Activated T-helper 9 cell treated with anti-CD3 and anti-CD28 coated beads, Interleukin-2, amount 50 U/mL, for 16 hours (primary cell): Measurements from ENCODE around the gene EPB41L2.
"Not testable (repeated sequence)": the region's sequence is repeated elsewhere in the genome, so short reads cannot be mapped to it uniquely, and the experiment has no call there.

Experiments
- DNase-seq: peaks from one replicate; pipeline ENCODE4 v3.0.0-alpha.2; 2020; ENCODE audit warnings: low read depth

The EPB41L2 gene

GRCh38 chr6:131003488-131004386 is 59.3 kb downstream of the EPB41L2 start:
- no peak for DNase-seq

- no peak for DNase-seq
These were observed 60.4 kb downstream of the EPB41L2 start for GRCh38 chr6:131002661-131002980.

DNA sequence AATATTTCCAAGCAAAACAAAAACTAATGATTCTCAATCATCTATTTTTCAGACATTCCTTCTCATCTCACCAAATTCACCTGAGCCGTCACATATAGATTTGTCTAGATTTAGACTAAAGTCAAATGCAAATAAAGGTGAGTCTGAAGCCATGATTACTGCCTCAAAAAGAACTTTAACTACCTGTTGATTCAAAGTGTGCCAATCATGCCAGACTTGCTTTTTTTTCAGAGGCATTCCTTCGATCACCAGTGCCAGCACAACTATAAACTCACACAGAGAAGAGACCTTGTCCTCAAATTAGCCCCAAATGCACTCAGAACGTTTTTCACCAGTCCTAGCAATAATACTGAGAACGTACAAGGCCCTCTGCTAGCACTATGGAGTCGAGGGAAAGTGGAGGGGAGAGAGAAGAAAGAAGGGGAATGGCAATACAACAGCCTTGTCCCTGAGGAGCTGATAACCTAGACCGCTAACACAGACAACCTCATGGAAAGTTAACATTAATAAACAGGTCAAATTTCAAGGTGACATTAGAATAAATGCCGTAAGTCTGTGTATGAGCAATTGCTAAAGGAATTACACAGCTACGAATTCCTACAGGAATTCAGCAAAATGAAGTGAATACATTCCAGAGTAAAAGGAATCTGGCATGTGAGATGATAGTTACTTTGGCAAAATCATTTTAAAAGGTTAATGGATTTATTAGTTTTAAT is 60.9 kb downstream of the EPB41L2 start:
- no peak for DNase-seq

DNA sequence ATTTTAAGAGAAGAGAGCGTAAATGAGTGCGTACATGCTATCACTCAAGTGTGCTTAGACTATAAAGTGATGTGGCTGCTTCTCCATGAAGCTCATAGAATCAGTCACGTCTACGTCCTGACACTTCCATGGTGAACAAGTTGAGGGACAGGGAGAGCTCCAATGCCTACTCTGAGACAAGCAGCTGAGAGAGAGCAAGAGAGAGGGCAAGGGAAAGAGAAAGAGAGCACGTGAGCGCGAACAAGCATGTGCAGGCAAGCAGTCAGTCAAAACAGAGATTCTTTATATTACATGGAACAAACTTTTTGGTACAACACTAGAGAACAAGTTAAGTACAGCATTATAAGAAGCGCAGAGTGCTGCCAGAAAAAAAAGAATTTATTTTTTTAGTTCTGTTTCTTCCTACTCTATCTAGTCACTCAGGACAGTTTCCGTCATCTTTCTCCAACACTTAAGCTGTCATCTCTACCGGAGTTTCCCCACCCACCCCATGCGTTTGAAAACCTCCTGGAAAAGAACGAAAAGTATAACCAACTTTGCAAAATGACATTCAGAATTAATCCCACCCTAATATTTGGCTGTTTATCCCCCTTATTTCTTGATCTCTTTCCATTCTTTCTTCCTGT is 61.8 kb downstream of the EPB41L2 start:
- no peak for DNase-seq

DNA sequence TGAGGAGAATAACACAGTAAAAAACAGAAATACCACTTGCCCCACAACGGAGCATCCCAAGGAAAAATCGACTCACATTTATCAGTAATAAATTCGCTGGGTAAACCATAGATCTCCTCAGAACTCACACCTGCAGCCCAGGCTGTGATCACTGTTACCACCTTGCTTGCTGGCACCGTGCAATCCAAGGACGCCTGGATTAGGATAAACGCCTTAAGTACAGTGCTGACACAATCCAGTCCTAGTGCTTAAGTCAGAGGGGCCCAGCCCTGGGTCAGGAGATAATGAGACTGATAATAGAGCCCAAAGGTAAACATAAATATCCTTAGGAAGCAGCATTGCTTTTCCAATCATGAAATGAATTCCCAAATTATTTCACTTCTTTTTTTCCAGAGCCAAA is 62.5 kb downstream of the EPB41L2 start:
- DNase-seq = no peak

- no peak for DNase-seq
These were observed 65.8 kb downstream of the EPB41L2 start for GRCh38 chr6:130997061-130997753.

DNA sequence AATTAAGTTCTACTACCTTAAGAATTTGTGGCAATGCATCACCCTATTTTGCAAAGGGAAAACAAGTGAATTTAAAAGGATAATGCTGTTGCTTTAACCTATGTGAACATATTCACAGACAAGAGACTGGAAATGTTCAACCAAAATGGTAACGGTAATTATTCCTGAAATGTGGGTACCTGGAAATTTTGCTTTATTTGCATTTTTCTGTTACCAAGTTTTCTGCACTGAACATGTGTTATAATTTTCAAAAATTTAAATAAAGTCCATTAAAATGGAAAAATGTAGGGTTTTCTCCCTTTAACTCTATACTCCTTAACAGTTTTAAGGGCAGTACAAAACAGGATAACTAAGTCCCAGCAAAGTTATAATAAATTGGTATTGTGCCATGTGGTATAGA is 66.4 kb downstream of the EPB41L2 start:
- no peak for DNase-seq

GRCh38 chr6:130995783-130996447 is 67.1 kb downstream of the EPB41L2 start:
- DNase-seq = no peak

GRCh38 chr6:130994319-130995097 is 68.5 kb downstream of the EPB41L2 start:
- no peak for DNase-seq

GRCh38 chr6:130993292-130993765 is 69.7 kb downstream of the EPB41L2 start:
- DNase-seq = no peak

DNA sequence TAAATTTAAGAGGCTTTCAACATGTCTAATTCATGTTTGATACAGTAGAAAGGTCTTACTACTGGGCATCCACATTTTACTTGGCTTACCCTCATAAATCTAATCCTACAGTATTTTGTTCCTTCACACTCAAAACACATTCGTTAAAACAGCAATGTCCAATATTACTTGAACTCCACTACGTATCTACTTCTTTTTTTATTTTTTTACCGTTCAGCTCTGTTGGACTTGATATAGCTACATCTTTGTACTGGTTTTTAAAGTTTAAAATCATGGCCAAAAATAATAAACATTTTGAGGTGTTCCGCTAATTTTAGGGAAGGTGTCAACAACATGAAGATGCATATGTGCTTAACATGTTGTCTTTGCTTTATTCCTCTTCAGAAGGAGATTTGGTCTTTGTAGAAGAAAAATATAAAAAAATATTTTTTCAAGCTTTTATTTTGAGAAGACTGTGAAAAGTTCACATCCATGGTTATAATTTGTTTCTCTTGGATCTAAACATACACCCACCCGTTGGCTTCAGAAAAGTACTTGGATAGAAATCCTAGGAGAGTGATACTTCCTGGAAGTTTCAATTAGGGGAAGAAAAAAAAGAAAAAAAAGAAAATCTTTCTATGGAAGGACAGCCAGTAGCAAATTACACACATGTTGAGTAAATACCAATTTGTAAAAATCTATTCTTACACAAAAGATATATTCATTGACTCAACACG is 71.5 kb downstream of the EPB41L2 start:
- no peak for DNase-seq

- DNase-seq = not testable (repeated sequence)
These were observed 75.5 kb downstream of the EPB41L2 start for GRCh38 chr6:130987539-130987938.

DNA sequence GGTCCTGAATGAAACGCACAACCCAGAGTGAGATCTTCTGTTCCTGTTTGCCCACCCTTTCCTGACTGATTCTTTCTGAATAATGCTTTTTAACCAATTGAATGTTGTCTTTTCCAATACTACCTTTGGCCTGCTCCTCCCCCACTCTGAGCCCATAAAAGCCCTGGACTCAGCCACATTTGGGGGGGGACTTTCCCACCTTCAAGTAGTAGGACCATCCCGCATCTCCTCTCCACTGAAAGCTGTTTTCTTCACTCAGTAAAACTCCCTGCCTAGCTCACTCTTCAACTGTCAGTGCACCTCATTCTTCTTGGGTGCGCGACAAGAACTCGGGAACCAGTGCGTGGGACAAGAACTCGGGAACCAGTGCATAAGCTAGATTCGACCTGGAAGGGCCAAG is 77.9 kb downstream of the EPB41L2 start:
- no peak for DNase-seq

GRCh38 chr6:130982941-130983456 is 80.0 kb downstream of the EPB41L2 start:
- DNase-seq = no peak

GRCh38 chr6:130982135-130982534 is 80.9 kb downstream of the EPB41L2 start:
- no peak for DNase-seq

DNA sequence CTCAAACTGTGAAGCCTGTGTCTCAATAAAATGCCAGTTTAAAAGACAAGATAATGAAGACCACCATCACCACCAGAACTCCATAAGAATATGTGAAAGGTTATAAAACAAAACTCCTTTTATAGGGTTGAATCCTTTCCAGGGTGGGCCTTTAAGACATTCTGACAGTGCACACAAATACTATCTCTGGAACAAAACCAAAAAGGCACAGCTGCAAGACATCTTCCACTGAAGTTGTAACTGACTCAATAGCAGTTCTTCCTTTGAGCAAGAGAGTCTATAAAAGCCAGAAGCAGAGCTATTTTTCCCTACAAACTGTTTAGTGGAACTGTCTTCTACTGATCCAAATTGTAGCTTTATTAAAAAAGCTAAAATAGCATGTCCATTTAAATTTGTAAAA is 81.6 kb downstream of the EPB41L2 start:
- DNase-seq = no peak

DNA sequence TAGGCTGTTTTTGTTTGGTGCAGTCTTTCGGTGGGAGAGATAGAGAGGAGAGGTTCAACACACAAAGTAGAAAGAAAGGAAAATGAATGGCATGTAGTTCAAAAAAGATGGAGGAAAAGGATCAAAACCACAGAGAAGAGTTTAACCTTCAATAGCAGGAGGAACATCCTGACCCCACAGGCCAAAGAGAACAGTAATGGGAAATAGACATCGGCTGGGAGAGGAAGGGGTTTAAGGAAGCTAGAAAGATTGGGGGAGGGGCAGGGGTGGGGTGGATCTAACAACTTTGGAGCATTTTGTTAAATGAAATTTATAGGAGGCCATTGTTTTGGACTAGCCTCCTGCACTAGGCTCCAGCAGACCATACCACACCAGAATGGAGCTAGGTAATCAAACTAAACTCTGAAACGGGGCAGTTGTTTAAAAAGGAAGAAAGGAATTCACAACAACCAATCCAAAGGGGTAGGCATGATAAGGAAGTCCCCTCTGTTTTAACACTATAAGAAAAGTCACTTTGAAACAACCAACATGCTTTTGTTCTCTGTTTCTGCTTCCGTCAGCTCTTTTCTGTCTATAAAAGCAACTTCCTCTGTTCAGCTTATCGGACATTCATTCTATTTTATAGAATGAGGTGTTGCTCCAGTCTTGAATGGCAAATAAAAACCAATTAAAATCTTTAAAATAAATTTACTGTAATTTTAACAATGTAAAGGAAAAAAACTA is 82.6 kb downstream of the EPB41L2 start:
- no peak for DNase-seq

- DNase-seq = no peak
These were observed 84.2 kb downstream of the EPB41L2 start for GRCh38 chr6:130978660-130979396.

DNA sequence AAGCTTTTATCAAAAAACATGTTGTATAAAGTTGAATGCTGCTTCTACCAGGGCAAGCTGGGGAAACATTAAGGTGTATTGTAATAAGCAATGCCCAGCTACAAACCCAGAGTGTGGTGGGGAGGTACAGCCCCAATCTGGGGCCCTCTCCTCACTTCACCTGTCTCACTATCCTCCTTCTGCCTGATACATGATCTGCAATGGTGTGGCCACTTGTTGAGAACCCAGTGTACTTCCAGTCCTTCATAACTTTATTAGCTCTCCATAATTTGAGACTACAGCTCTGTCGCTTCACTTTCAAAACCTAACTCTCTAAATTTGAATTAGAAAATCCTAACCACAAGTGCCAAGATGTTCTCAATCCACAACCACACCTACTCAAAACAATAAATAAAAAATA is 84.9 kb downstream of the EPB41L2 start:
- no peak for DNase-seq
